Activated gamma-delta T cell (primary cell): ENCODE results near the gene C3orf80.
"Not testable (repeated sequence)": the region's sequence is repeated elsewhere in the genome, so short reads cannot be mapped to it uniquely, and the experiment has no call there.

Experiments used
- DNase-seq: peaks from one replicate; lab custom pipeline; 2025; lab: John Stamatoyannopoulos, UW
- total RNA-seq, 2 donors: gene quantifications; one replicate each; lab custom pipeline; 2026; lab: John Stamatoyannopoulos, UW

C3orf80 gene
- total RNA-seq: 0.26 to 2.0 reads per million in 2 donors

DNA sequence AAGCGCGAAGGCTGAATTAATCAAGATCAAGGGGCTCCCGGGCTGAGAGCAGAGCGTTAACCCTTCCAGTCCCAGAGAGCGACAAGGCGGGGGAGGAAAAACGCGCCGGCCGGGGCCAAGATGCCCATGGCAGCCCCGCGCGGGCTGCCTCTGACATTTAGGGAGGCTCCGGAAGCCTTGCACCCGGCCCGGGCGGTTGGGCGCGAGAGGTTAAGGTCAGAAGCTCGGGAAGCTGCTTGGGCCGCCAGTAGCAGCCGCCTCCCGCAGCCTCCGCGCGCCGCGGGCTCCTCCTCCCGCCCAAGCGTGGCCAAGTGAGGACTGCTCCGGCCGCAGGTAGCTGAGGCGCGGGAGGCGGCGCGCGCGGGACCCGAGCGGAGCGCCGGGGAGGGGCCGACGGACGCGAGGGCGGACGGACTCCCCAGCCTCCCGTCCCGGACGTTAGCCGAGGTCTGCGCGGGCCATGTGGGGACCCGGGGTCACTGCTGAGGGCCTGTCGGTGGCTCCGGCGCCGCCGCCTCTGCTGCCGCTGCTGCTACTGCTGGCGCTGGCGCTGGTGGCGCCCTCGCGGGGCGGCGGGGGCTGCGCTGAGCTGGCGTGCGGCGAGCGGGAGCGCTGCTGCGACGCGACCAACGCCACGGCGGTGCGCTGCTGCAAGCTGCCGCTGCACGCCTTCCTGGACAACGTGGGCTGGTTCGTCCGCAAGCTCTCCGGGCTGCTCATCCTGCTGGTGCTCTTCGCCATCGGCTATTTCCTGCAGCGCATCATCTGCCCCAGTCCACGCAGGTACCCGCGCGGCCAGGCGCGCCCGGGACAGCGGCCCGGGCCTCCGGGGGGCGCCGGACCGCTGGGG lies at the start of gene C3orf80:
C3orf80 (plus strand) TSS at position 247 of the 850 bp plus-strand sequence; CDS start at position 461, 214 bp downstream.
- peak; percentile 15 for DNase-seq

DNA sequence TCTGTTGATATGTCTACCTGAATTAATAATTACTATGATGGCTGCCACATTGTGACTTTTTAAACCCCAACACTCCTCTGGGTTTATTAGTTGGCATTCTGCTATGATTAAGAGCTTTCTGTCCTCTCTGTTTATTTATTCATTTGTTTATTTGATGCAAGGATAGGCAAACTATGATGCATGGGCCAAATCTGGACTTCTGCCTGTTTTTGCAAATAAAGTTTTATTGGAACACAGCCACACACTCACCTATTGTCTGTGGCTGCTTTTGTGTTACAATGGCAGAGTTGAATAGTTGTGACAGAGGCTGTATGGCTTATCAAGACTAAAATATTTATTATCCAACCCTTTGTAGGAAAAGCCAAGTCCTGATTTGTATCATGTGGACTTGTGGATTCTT lies 48.3 kb upstream of the C3orf80 start:
- no peak for DNase-seq

DNA sequence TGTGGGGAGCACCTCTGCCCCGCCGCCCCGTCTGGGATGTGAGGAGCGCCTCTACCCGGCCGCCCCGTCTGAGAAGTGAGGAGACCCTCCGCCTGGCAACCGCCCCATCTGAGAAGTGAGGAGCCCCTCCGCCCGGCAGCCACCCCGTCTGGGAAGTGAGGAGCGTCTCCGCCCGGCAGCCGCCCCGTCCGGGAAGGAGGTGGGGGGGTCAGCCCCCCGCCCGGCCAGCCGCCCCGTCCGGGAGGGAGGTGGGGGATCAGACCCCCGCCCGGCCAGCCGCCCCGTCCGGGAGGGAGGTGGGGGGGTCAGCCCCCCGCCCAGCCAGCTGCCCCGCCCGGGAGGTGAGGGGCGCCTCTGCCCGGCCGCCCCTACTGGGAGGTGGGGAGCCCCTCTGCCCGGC lies 46.6 kb upstream of the C3orf80 start:
- DNase-seq: not testable (repeated sequence)

DNA sequence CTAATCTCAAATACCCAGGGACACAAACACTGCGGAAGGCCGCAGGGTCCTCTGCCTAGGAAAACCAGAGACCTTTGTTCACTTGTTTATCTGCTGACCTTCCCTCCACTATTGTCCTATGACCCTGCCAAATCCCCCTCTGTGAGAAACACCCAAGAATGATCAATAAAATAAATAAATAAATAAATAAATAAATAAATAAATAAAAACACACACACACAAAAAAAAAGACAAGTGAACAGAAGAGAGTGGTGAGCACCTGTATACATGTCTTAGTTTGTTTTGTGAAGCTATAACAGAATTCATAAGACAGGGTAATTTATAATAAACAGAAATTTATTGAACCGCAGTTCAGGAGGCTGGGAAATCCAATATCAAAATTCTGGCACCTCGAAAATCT lies 45.8 kb upstream of the C3orf80 start:
- DNase-seq: not testable (repeated sequence)

DNA sequence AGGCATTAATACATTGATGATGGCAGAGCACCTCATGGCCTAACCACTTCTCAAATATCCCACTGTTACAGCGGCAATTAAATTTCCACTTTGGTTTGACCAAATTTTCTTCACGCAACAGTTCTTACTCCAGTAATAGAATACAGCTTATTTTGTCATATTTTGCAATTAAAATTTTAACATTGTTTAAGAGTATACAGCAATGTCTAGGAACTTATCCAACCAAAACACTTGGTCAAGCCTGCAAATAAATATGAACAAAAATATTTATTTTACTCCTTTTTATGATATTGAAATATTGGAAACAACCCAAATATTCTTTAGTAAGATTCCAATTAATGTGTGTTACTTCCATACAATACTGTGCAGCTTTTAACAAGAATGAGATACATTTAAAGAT lies 45.3 kb upstream of the C3orf80 start:
- no peak for DNase-seq

DNA sequence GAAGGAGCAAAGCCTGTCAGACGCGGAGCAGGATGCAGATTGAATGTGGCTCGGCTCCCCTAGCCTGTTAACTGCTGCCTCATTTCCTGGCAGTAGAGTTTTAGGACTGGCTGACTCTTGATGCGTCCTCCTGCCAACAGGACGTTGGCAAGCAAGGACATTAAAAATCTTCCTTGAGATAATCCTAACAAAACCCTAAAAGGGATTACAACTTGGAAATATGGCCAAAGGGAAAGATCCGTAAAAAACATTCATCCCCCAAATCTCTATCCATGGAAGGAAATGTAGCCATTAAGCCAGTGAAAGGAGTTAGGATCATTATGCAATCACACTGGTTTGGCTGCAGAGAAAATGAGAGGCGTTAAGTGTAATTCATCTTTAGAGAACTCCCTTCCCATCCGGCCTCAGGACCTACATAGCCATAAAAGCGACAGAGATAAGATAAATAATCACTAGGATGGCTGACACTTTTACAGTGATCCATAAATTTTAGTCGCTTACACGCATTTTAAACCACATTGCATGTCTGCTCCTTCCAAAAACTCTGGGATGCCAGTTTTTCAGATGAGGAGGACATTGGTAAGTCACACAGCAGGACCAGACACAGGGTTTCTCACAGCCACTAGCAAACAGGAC lies 44.5 kb upstream of the C3orf80 start:
- DNase-seq: no peak

DNA sequence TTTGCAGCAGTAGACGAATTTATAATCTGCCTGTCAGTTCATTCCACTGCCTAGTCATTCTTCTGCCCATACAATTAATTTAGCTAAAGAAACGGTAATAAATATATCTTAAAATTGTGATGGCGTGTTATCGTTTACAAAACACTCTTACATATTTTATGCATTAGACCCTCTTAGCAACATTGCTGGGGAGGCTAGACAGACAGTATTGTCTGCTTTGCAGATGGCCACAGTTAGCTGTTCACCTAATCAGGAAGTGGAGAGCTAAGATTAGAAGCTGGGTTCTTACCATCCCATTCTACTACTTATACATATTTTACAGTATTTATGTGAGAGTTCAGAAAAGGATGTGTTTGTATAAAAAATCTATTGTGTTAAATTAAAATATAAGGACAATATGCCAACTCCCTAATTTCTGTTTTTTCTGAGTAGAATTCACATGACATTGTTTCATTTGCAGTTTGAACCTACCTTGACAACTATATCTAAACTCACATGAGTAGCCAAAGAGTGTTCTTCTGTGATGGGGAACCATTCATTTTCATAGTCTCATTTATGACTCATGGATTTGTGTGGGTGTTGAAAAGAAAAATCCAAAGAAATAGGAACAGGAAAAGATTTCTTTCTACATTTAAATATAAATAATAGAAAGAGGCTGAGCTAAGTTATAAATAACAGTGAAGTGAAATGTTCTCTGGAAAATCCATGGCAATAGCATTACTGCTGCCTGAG lies 41.7 kb upstream of the C3orf80 start:
- no peak for DNase-seq

DNA sequence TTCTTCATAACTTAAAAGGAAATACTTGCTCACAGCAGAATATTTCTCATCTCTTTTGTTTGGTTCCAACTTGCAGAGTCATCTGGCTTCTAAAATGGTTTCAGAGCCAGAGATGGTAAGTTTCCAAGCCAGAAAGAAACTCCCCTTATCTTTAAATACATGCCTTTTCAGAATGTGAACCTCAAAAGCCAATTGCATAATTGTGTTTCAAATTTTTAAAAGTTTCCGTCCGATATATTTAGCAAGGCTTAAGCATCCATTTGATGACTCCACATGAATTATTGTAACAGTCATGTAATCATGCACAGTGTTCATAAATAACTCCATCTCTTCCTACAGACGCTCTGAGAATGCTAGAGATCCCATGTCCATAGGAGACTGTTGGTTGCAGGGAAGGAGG lies 40.6 kb upstream of the C3orf80 start:
- DNase-seq: no peak

DNA sequence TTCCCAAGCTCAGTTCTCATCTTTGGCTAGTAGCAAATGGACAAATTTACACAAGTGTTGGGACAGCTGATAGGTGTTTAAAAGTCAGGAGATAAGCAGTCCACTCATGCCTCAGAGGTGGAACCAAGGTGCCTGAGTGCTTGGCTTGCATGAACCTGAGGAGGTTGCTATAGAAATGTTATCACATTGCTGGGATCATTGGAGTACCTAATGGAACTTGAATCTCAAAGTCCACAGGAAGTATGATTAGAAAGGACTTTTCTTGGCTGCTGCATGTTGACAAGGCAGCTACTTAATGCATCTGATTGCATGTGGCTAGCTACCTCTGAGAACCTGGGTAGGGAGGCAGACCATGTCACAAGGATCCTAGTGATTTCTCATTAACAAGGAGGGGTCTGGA lies 39.5 kb upstream of the C3orf80 start:
- no peak for DNase-seq

DNA sequence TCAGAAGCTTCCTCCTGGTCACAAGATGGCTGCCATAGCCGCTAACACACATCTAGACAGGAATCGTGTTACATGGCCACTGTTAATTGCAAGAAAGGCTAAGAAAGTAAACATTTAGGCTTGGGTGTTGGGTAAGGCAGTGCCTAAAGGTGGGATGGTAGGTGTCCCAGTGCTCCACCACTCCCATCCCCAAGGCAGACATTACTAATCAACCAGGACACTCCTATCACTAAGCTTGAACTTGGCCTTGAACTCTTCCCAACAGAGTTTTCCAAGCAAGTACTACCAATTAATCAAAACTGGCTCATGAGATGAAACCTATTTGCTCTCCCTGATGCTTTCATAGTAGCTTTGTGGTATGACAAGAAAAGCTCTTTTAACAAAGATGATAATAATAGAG lies 37.9 kb upstream of the C3orf80 start:
- no peak for DNase-seq

DNA sequence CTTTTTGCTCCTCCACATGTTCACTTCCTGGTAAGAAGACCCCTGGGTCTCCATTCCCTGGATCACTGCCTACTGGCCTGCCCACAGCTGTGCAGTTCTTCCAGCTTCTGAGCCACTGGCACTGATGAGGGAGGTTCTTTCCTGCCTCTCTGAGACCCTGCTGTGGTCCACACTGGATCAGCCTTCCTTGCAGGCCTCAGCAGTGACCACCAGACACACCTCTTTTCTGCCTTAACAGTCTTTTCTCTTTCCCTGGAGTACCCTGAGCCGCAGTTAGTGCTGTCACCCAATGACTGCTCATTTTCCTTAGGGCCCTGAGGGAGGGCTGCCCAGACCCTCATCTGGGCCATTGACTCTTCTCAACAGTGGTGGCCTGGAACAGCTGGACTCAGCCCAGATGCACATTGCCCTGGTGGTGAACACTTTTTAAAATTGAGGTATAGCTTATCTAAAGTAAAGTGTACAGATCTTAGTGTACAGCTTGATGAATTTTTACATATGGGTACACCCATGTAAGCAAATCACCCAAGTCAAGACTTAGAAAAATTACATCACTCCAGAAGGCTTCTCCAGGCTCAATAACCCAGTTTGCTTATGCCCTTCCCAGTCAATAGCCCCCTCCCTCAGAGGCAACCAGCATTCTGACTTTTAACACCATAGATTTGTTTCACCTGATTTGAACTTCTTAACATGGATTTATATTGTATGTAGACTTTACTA lies 32.8 kb upstream of the C3orf80 start:
- DNase-seq: no peak

DNA sequence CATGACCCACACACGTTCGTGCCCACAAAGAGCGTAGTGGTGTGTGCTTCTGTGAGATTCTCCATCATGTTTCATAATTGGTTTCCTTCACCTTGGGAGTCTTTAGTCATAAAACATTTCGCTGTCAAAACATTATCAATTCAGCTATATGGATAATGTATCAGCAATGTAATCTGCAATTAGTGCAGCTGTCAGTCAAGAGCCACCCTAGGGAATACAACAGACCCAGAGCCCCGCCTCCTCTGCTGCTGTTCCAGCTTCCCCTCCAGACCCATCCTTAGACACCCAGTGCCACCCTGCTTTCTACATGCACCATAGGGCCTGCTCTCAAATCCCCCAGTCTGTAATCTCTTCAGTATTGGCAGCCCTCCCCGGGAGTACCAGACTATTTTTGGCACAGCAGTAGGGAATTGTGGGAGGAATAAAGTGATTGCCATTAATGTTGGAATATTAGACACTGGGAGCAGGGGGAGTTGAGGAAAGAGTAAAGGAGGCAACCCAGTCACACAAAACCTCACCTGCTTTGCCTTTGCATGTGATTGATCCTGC lies 31.5 kb upstream of the C3orf80 start:
- DNase-seq: no peak

DNA sequence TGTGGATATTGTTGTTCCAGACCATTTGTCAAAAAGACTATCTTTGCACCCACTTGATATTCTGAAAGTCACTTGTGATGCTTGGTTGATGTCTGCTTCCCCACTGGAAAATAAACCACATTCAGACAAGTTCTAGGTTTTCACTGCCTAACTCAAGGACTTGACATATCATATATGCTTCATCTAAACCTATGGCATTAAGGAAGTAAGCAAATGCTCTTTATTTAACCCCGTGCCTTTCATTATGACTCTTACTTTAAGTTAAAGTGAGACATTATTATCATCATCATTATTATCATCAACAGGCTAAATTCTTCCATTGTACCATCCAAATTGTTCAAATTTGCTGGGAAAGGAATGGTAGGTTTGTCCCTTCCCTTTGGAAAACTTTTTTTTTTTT lies 30.8 kb upstream of the C3orf80 start:
- DNase-seq: no peak

DNA sequence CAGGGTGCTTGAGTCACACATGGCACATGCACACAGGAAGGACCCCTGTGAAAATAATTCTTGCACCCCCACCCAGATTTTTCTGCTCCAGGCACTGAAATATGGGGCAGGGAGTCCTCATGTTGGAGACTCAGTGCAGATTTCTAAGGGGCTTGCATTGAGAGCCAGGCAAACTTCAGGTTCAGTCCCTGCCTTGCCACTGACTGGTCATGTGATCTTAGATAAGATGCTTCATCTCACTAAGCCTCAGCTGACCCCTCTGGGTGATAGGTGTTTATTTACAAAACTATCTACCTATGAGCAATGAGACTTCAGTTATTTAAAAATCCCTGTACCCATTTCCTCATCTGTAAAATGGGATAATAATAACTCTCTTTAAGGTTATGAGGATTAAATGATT lies 30.1 kb upstream of the C3orf80 start:
- no peak for DNase-seq

DNA sequence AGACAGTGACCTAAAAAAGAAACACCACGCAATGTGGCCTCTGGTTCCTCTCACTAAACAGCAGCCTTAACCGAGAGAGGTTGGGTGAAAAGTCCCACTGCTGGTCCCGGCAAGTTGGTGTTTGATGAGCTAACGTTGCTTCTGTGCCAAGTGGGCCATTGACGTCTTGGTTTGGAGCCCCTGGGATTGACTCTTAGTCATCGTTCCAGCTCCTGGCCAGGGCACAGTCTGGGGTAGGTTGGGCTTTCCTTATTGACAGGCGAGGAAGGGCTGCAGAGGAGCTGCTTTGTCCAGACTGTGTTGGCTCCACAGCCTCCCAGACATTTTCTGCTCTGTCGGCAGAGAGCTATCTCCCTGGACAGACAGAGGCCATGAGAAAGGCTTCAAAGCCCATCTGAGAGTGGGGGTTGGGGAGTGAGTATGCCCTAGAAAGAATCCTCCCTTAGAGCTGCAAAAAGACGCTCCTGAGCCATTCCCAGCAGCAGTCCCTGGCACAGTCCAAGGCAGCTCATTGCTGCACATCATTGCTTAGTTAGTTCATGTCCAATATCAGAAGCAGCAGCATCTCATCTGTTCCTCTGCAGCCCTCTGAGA lies 28.6 kb upstream of the C3orf80 start:
- no peak for DNase-seq

DNA sequence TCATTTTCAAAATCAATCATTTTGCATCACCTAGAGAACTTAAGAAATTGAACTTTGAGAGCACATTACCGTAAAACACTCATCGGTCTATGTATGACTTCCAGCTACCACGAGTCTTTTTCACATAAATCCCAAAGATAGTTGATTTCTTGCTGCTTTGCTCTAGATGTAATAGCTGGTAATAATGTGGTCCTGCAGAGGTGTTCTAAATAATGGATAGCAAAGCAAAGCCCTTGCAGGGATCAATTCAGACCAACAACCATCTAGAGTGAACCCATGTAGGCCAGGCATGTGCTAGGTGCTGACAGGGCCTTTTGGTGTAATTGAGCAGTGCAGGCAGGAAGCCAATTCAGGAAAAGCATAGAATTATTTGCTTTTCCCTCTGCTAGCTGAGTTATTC lies 26.1 kb upstream of the C3orf80 start:
- DNase-seq: no peak

DNA sequence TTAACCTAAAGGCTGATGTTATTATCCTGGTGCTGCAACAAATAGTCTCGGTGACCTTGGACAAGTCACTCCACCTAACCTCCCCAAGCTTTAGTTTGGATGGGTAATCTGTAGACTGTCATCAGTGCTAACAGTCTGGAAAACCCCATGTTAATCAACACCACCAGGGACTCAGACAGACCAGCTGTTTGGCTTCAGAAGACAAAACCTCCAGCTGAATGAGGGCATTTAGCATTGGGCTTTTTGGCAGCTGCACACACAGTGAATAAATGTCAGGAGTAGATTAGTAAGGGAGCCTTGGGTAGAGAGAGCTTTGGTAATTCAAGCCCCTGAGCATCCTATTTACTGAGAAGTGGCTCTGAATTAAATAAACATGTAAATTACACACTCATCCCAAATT lies 24.9 kb upstream of the C3orf80 start:
- DNase-seq: no peak

DNA sequence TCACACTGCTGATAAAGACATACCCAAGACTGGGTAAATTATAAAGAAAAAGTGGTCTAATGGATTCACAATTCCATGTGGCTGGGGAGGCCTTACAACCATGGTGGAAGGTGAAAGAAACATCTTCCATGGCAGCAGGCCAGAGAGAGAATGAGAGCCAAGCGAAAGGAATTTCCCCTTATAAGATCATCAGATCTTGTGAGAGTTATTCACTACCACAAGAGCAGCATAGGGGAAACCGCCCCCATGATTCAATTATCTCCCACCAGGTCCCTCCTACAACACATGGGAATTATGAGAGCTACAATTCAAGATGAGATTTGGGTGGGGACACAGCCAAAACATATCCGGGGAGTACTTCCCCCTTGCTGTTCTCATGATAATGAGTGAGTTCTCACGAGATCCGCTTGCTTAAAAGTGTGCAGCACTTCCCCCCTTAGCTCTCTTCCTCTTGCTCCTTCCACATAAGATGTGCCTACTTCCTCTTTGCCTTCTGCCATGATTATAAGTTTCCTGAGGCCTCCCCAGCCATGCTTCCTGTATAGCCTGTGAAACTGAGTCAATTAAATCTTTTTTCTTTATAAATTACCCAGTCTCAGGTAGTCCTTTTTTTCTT lies 20.7 kb upstream of the C3orf80 start:
- DNase-seq: not testable (repeated sequence)

DNA sequence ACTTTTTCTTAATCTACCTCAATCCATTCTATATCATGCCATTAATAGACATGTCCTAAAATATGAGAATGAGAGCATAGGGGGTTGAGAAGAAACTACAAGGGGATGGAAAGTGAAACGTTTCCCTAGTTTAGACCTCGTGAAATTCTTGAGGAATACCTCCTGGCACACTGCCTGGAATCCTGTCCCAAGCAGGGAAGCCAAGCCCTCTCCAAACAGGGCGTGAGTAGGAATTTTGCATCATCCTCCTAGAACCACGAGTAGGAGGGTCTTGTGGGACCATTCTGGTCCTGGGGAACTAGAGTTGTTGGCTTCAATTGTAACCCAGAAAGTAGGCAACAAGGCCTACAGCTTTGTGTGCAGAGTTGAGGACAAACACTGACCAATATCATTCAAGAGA lies 19.6 kb upstream of the C3orf80 start:
- no peak for DNase-seq

DNA sequence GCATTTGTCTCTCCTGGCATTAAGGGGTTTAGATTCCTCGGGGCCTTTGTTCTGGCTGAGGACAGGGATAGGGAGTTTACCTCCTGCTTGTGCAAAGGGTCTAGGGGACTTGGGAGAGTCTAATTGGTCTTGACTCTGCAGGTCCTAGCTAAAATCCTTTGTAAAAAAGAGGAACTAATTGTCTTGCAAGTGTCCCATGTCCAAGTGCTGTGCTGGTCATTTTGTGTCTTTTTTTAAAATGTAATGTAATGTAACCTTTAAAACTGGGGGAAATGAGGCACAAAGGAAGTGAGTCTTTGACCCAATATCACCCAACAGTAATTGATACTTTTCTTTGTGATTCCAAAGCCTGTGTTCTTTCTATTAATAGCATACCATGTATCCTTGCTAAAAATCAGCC lies 14.9 kb upstream of the C3orf80 start:
- DNase-seq: no peak

DNA sequence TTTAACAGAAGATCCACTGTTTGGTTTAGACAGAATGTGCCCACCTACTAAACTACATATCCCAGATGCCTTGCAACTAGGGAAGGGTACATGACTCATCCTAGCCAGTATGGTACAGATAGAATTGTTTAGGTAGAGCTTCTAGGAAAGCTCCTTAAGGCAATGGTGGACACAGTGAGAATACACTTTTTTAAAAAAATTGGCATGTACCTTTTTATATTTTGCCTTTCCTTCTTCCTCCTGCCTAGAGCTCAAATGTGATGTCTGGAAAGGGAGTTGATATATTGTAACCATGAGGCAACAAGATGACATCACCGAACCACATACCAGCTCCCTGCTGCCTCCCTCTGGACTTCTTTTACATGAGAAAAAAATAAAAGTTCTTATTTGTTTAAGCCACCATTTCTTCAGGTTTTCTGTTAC lies 14.4 kb upstream of the C3orf80 start:
- DNase-seq: no peak
